GM21515 (cell line): ENCODE measurements around the gene BCLAF3.

Experiments
- ATAC-seq: cut with Tn5 transposase; IDR thresholded peaks from one replicate; pipeline ENCODE4 v1.9.1; 2021; ENCODE audit not compliant: unreplicated experiment

The BCLAF3 gene

DNA sequence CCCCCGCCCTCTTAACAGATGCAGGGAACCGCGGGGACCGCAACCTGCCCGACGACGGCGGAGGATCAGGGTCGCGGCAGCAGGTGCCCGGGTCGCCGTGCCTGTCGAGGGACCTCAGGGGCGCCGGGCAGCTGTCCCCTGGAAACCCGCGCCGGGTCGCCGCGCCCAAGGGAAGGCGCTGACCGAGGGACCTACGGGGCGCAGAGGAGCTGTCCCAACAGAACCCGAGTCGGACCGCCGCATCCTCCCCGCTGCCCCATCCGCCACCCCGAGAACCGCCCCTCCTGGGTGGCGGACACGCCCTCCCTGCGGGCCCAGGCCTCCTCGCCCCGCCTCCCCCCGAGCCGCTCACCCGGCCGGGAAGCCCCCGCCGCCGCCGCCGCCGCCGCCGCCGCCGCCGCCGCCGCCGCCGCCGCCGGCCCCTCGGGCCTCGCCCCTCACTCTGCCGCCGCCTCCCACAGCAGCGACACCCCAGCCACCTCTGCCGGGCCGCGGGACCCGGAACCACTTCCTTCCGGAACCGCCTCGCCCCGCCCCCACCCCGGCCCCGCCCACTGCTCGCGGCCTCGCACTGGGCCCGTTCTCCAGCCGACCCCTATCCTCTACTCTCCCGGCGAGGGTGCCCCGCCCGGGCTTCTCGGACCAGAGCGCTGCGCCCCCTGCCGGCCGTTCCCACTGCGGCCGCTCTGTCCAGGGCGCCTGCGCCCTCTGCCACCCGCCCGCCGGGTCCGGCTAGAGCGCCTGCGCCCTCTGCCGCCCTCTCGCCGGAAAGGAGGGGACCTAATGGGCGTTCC is at the start of gene BCLAF3:
Gene BCLAF3 (minus strand): TSS at position 506 of the 794 bp plus-strand sequence. CDS start 20,797 bp downstream, outside the sequence.
- ATAC-seq: peak; percentile 96

DNA sequence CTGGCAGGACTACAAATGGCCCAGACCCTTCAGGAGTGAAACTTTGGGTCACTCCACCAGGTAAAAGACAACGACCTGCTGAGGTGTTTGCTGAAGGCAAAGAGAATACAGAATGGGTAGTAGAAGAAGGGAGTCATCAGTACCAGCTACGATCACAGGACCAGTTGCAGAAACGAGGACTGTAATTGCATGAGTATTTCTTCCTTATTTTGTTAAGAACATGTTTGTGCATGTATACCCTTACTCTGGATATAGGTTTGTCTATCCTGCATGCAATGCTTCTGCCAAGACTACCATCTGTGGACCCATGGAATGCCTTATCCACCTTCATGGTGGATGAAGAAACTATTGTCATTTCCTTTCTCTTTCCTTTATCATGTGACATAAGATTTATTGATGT is 48.1 kb upstream of the BCLAF3 start:
- no peak for ATAC-seq

DNA sequence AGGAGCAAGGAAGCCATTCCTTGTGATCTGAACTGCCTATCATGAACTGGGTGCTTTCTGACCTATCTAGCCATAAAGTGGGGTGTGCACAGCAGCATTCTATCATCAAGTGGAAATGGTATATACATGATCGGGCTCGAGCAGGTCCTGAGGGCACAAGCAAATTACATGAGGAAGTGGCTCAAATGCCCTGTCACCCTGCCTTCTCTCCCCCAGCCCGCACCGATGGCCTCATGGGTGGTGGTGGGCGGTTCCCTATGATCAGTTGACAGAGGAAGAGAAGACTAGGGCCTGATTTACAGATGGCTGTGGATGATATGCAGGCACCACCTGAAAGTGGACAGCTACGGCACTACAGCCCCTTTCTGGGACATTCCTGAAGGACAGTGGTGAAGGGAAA is 46.3 kb upstream of the BCLAF3 start:
- no peak for ATAC-seq

DNA sequence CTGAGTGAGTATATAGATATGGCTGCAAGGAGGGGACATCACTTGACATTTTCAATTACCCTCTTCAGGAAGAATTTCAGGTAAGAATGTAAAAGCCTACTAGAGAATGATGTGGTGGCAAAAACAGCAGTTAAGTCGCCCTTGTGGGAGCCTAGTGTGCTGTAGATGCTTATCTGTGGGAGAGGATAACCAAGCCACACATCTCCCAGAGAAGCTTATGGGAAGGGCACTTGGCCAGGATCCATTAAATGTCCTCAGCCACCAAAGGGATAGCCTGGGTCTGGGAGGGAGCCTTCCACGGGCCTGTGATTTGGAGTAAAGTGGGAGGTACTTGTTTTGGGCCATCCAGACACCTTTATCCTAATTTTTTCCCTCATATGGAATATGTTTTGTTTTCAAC is 41.3 kb upstream of the BCLAF3 start:
- no peak for ATAC-seq

DNA sequence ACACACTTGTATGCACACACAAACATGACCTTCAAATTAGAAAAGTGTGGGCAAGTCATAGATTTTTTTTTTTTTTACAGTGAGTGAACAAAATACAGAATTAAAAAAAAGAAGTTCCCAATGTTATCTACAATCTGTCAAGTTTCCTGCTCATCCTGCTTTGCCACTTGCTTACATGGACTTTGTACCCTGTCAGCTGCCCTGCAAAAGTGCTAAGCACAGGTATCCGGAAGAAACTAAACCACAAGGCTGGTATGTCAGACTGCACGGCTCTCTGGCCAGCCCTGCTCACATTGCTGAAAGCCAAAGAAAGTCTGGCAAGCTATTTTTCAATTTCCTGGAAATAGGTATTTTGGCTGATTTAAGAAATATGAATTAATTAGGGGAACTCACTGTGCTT is 38.9 kb upstream of the BCLAF3 start:
- ATAC-seq: no peak

DNA sequence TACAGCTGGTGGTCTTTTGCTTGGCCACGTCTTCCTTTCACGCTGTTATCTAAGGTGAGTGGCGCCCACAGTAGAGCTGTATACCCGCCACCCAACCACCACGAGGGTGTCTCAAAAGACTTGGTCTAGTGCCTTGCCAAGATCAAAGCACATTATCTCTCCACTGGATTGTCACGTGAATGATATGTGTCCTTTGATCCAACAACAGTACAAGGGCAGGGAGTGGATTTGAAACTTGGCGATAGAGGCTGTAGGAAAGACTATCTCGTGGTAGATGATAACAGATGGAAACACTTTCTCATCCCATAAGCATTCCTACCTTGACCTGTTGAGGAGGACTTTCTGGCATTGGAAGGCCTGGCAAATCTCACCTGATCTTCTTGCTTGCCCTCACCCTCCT is 37.7 kb upstream of the BCLAF3 start:
- no peak for ATAC-seq

DNA sequence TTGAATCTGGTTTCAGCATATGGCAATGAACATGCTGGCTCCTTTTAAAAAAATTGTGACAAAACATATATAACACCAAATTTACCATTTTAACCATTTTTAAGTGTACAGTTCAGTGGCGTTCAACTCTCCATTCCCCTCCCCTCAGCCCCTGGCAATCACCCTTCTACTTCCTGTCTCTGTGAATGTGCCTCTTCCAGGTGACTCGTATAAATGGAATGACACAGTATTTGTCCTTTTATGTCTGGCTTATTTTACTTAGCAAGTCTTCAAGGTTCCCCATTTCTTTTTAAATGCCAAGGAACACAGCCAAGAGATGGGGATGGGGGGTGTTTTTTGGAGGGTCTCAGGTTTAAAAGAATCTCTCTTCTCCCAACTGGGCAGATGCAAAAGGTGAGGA is 35.4 kb upstream of the BCLAF3 start:
- no peak for ATAC-seq

DNA sequence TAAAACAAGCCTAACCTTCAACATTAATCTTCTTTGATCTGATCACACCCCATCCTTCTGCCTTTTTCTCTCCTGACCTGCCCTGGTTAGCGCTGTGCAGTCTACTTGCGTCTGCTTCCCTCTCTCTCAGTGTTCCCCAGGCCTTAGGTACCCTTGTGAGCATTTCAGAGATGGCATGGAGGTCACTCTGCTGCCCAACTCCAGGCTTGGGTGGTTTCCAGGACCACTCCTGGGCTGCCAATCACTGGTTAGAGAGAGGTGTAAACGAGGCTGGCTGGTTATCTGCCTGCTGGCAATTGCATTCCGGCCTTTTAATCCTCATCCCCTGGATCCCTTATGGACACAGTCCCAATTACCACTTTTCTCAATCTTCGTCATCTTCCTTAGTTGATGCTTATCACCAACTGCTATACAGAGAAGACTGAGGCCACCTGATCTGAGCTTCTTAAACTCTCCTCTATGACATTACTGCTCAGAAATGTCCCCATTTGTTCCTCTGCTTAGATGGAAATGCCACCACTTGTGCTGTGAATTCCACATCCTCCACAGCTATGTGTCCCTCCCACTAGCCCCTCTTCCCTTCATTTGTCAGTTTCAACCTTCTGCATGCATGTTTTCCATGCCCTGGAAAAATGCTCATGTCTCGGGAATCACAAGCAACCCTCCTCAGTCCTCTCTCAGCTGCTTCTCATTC is 29.0 kb upstream of the BCLAF3 start:
- no peak for ATAC-seq

DNA sequence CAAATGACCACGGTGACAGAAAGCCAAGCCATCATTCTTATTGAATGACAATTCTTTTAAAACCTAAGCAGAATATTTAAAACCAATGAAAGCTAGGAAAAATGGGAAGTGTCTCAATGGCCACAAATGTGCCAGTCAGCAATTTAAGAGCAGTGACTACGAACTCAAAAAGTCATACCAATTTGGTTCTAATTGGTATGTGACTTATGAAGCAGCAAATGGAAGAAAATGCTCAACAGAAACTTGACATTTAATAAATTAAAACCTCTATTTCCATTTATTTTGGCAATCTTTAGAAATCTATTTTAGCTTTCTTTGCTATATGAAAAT is 25.7 kb upstream of the BCLAF3 start:
- no peak for ATAC-seq

DNA sequence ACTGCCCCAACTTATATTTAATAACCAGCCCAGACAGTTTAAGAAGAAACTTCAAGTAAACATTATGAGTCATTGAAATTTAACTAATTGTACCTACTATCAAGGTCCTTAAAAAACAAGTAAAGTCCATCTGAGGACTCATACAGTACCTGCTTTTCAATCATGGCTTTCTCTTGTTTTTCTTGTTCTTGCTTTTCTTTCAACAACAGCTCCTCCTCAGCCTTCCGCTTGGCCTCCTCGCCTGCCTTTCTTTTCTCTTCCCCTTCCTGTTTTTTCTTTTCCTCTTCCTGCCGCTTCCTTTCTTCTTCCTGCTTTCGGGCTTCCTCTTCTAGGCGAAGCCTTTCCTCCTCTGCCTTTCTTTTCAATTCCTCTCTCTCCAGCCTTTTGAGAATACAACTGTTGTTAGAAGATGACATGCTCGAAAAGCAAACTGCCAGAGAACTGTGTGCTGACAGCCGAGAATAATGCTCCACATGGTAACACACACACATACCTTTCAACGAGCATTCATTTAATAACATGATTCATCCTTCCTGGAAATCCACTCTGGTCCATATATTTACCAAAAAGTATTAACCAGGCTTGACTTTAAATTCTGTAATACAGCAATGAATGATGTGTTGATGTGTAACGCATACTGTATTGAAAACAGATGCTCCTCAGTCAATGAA is 25.2 kb upstream of the BCLAF3 start:
- no peak for ATAC-seq

DNA sequence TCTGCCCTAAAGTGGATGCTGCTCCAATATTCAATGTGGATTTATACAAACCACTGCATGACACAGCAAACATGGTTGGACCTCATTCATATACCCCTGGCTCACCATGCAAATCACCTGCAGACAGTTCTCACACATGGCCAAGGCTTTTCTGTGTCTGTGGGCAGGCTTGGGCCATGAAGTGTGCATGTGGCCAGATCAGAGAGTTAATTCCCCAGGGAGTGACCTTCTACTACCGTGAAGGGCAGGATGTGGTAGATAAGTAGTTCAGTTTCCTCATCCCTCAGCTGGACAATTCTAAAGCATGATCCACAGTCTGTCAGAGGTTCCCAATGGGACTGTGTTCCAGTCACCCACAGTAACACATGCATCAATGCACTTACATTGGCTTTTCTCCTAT is 24.6 kb upstream of the BCLAF3 start:
- ATAC-seq: no peak

DNA sequence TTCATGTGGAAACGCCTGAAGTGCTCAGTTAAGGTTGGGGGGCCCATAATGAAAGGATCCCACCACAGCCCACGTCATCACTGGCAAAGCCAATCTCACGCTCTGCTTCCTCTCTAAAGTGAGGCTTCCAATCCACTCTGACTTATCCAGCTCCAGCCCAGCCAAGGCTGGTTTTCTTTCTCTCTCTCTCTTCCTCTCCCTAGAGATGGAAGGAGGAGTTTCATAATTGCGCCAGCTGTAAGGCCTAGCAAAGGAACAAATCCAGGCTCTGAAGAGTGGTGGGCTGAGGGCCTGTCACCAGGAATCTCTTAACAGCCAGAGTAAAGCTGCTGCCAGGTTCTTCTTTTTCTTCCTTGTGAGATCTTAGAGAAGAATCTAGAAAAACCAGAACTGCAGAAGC is 20.7 kb upstream of the BCLAF3 start:
- no peak for ATAC-seq

DNA sequence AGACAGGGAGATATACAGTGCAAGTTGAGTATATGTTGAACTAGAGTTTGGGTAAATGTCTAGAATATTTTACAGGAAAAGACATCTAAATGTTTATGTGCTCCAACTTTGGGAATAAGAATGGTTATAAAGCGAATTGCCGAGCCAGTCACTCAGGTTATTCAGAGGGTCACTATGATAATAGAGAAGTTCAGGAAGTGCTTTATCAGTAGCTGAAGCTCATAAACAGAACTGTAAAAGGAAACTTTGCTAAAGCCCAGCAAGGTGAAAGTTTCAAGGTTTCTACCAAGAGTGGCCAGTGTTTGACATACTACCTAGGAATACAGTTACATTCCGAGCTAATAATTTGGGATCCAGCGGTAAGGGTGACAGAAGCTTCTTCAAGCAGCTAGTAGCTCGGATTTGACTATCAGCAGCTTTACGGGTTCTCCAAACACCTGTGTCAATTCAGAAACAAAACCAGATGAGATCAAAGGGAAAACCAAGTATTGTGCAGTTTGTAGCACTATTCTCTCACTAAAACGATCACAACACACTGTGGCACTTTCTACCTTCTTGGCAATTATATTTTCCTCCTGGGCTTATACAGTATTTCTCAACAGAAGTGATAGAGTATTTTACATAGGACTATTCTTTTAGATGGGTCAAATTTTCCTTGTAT is 17.2 kb upstream of the BCLAF3 start:
- no peak for ATAC-seq

DNA sequence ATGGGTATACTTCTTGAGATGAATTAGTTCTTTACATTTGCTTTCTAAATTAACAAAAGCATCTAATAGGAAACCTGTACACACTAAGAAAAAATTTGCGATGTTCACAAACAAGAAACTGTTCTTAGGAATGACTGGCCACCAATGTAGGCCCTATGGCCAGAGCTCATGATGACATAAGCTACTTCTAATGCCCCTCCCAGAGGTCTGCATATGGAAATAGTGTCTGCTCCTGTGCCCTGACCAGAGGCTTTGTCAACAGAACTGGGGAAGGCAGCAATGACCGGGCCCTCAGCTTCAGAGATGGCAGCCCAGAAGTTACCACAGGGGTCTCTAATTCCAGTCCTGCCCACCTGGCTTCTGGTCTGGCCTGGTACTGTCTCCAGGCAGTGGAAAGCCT is 15.0 kb upstream of the BCLAF3 start:
- ATAC-seq: no peak

DNA sequence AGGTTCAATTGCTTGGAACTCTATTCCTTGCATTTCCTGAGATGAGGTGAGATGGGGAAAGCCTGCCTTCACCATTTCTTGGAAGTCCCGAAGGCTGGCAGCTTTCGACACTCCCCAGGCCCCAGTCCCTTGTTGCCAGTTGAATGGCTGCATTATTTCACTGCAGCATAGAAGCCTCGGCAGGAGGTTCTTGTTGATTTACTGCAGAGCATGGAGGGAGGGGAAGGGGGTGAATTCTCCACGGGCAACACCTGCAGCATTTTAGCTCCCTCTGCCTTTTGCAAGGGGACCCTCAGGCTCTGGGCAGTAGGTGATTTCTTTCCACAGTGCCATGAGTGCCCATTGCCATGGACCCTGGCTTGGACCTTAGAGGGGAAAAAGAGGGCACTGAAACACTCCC is 10.7 kb upstream of the BCLAF3 start:
- ATAC-seq: no peak

DNA sequence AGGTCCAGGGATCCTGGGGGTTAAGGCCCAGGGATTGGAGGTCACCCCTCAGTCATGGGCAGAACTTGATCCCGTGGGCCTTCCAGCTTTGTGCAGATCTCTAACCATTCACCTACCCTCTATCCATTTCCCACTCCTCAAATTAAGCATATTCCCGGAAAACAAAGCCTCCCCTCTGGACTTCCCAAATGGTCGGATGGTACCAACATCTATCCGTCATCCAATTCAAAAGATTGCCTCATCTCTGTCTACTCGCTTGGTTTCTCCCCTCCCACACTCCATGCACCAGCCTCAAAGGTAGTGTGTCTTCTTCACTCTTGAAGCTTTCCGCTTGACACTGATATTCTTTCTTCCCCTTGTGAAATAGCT is 473 bp upstream of the BCLAF3 start:
- ATAC-seq: no peak

DNA sequence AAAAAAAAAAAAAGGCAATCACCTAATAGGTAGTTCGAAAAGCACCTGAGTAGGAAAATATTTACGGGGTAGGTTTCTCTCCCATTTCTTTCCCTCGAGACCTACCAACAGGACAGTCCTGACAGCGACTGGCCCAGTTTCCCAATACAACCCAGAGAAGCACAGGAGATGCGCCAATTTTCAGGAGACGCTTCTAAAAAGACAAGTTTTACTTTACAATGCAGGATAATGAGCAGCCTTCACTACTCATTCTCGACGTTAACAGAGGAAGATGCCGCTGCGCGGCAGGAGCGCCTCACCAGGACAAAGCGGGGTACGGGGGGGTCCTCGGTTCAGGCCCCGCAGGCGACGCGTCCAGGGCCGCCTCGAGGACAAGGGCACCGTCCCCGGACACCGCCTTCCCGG is 708 bp downstream of the BCLAF3 start:
- peak; percentile 27 for ATAC-seq

DNA sequence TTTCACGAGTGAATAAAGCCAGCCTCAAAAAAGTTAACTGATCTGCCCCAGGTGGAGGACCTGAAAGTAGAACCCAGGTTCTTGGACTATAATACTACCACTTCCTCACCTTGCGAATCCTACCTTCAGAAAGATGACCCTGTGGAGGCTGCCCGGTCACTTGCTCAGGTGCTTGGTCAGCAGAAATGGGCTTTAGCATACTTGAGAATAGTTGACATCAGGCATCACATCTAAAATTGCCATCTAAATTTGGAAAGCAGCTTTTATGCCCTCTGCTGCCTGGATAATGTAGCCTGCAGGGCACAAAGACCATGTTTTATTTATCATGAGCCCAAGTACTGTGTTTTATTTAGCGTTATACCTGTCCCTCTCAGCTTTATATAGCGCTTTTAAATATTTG is 3.0 kb downstream of the BCLAF3 start:
- no peak for ATAC-seq

DNA sequence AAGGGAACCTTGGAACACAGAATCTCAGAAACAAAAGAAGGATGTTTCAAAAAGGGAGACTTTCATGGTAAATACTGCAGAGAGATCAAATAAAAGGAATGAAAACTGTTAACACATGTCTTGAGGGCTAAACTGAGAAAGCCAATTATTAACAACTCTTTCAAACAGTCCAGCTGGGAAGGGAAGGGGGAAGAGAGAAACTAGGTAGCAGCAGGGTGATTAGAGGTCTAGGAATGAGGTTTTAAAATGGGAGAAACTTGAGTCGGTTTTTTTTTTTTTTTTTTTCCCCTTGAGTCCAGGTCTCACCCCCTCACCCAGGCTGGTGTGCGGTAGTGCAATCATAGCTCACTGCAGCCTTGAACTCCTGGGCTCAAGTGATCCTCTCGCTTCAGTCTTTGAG is 4.3 kb downstream of the BCLAF3 start:
- ATAC-seq: no peak

DNA sequence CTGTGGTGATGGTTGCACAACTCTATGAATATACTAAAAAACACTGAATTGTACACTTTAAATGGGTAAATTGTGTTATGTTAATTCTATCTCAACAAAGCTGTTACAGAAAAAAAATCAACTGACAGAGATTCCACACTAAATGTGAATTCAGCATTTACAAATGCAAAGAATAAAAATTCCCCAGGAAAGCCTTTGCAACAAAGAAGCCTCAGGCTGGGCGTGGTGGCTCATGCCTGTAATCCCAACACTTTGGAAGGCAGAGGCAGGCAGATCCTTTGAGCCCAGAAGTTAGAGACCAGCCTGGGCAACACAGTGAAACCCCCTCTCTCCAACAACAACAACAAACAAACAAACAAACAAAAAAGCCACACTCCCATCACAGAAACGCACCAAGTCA is 8.9 kb downstream of the BCLAF3 start:
- ATAC-seq: no peak

DNA sequence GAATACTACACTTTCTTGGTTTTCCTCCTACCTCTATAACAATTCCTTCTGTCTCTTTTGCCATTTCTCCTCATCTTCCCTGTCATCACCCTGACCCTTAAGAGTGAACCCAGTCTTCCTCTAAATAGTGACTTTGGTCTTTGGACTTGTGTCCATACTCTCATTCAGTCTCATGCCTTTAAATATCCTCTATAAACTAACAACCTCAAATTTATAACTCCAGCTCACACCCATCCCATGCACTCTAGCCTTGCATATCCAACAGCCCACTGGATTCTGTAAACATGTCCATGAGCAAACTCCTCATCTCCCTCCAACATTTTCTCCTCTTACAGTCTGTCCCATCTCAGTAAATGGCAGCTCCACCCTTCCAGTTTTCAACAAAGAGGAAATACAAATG is 15.0 kb downstream of the BCLAF3 start:
- ATAC-seq: no peak

DNA sequence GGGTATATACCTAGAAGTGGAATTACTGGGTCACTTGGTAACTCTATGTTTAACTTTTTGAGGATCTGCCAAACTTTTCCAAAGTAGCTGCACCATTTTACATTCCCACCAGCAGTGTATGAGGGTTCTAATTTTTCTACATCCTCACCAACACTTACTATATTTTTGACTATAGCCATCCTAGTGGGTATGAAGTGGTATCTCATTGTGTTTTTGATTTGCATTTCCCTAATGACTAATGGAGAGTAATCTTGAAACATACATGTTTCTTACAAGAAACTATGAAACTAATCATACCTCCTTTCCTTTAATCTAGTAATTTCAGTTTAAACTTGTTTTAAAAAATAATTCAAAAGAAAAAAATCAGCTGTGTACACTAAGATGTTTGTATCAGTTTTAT is 17.9 kb downstream of the BCLAF3 start:
- no peak for ATAC-seq
